ENCODE results near the gene DLL1.

DLL1 gene

DNA sequence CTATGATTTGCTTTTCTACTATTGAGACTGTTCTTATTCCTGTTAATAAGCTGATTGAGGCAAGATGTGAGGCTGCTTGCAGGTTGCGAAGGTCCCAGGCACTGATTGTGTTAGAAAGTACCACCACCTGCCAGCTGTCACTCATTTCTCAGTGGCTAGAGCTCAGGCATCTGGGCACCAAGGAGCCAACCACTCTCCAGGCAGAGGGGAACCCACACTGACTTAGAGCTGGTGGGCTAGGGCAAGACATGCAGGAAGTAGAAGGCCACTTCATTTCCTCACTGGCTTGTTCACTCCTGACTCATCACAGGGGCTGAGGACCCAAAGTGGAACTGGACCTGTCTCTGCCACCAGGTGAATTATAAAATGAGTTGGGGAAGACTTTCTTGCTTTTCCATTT is 7.8 kb upstream of the DLL1 start:
- Histone ChIP-seq H3K27ac (replicated peaks; ENCODE audit: low read length) (peak overlapping the region; percentile 13), H3K27me3 (ENCODE audit: control insufficient read depth in 3 of 3, insufficient read depth in 3 of 3, low read depth in 1 of 3, low read length in 3 of 3) (peaks cover 0 to 18% (median 5%) of the 10 kb centered on the region in 3 experiments), H3K36me3 (replicated peaks in 1 of 2; ENCODE audit: control insufficient read depth in 2 of 2, insufficient read depth in 2 of 2, low read length in 2 of 2) (no peaks in the 10 kb centered on the region), H3K9me3 (replicated peaks in 1 of 2; ENCODE audit: control insufficient read depth in 2 of 2, insufficient read depth in 1 of 2, low read depth in 1 of 2, low read length in 2 of 2) (peaks cover 1 to 19% of the 10 kb centered on the region in 2 donors), H2AFZ (ENCODE audit: low read length) (no peak overlapping the region), H2BK15ac (ENCODE audit: low read length) (peak overlapping the region; percentile 74), H3K23ac (ENCODE audit: low read depth, low read length, poor library complexity) (no peak overlapping the region), H3K9ac (ENCODE audit: low read depth, low read length, poor library complexity) (no peak overlapping the region), H3K4me1 (ENCODE audit: control insufficient read depth in 2 of 2, insufficient read depth in 1 of 2, low read depth in 1 of 2, low read length in 2 of 2) (peaks cover 21 to 34% of the 10 kb centered on the region in 2 donors), H3K4me2 (ENCODE audit: insufficient read depth, low read length, poor library complexity, severe bottlenecking) (no peak overlapping the region), H3K79me1 (ENCODE audit: low read depth, low read length) (peaks cover 3% of the 10 kb centered on the region), H3K4me3 (ENCODE audit: low read length in 2 of 2) (no peak overlapping the region), H2BK5ac (ENCODE audit: low read length) (no peak overlapping the region), H2AK5ac (ENCODE audit: low read depth, low read length) (peak overlapping the region; percentile 53), H3K18ac (ENCODE audit: low read length) (peak overlapping the region; percentile 33), H4K8ac (ENCODE audit: low read depth, low read length) (no peak overlapping the region), H3K14ac (ENCODE audit: low read length) (no peak overlapping the region), H2BK12ac (ENCODE audit: low read length) (peak overlapping the region; percentile 93), H2BK120ac (ENCODE audit: low read depth, low read length) (peak overlapping the region; percentile 56), H3K4ac (ENCODE audit: low read length) (no peak overlapping the region), H4K91ac (ENCODE audit: low read depth, low read length, poor library complexity) (peak overlapping the region; percentile 34)
- no CpG with 5 or more reads among the region's 1 CpG for WGBS, 2 donors (ENCODE audit: extremely low coverage in 2 of 2, insufficient read length in 2 of 2, insufficient replicate concordance in 1 of 2)
- no peak for DNase-seq (ENCODE audit: low spot score)

DNA sequence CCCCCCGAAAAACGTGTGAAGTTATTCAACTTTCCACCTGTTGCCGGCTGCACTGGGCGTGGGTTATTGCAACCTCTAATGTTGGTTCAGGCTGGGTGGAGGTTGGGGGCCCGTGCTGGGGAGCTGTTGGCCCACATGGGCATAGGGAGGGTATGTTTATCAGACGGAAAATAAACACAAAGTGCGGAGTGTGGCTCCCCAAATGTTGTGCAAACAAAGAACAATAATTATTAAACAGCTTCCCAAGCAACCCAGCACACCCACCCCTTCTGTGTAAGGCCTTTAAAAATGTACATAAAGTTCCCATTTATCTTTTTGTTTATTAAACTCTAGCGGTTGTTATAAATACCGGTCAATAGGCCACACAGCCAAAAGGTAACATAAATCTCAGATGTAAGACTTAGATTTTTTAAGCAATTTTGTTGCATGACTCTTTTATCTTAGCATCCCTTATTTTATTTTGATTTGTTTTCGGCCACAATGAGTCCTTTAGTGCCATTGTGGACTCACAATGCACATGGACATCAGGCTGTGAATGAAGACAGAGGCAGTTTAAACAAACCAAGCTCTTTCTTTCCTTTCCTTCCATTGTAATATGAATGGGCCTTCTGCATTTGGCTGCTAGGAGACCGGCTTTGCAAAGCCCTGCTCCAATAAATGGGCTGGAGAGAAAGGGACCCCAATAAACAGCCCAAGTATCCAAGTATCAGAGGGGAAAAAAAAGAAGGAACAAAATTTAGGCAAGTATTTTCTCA is 6.9 kb upstream of the DLL1 start:
- peaks cover 22 to 44% of the 10 kb centered on the region in 2 donors for H3K4me1 ChIP-seq (ENCODE audit: control insufficient read depth in 2 of 2, insufficient read depth in 1 of 2, low read depth in 1 of 2, low read length in 2 of 2)
- peak overlapping the region; percentile 78 for H3K18ac ChIP-seq (ENCODE audit: low read length)
- no peak overlapping the region for H2AFZ ChIP-seq (ENCODE audit: low read length)
- H4K91ac ChIP-seq (ENCODE audit: low read depth, low read length, poor library complexity), result no peak overlapping the region
- peak overlapping the region; percentile 51 for H2AK5ac ChIP-seq (ENCODE audit: low read depth, low read length)
- H2BK12ac ChIP-seq (ENCODE audit: low read length), result no peak overlapping the region
- peak; percentile 48 for DNase-seq (ENCODE audit: low spot score)
- no peak overlapping the region for H2BK5ac ChIP-seq (ENCODE audit: low read length)
- H3K36me3 ChIP-seq (replicated peaks in 1 of 2; ENCODE audit: control insufficient read depth in 2 of 2, insufficient read depth in 2 of 2, low read length in 2 of 2), result no peaks in the 10 kb centered on the region
- peaks cover 1 to 19% of the 10 kb centered on the region in 2 donors for H3K9me3 ChIP-seq (replicated peaks in 1 of 2; ENCODE audit: control insufficient read depth in 2 of 2, insufficient read depth in 1 of 2, low read depth in 1 of 2, low read length in 2 of 2)
- peaks cover 3% of the 10 kb centered on the region for H3K79me1 ChIP-seq (ENCODE audit: low read depth, low read length)
- peak overlapping the region; percentile 89 for H3K27ac ChIP-seq (replicated peaks; ENCODE audit: low read length)
- H3K4ac ChIP-seq (ENCODE audit: low read length), result no peak overlapping the region
- H3K23ac ChIP-seq (ENCODE audit: low read depth, low read length, poor library complexity), result no peak overlapping the region
- no peak overlapping the region for H3K9ac ChIP-seq (ENCODE audit: low read depth, low read length, poor library complexity)
- no peak overlapping the region for H2BK15ac ChIP-seq (ENCODE audit: low read length)
- no CpG with 5 or more reads among the region's 11 CpGs for WGBS, 2 donors (ENCODE audit: extremely low coverage in 2 of 2, insufficient read length in 2 of 2, insufficient replicate concordance in 1 of 2)
- H3K4me2 ChIP-seq (ENCODE audit: insufficient read depth, low read length, poor library complexity, severe bottlenecking), result peak overlapping the region; percentile 96
- no peak overlapping the region for H3K14ac ChIP-seq (ENCODE audit: low read length)
- H4K8ac ChIP-seq (ENCODE audit: low read depth, low read length), result no peak overlapping the region
- peaks cover 0 to 26% (median 5%) of the 10 kb centered on the region in 3 experiments for H3K27me3 ChIP-seq (ENCODE audit: control insufficient read depth in 3 of 3, insufficient read depth in 3 of 3, low read depth in 1 of 3, low read length in 3 of 3)
- peak overlapping the region in 1 of 2 donors; percentile 5 for H3K4me3 ChIP-seq (ENCODE audit: low read length in 2 of 2)
- no peak overlapping the region for H2BK120ac ChIP-seq (ENCODE audit: low read depth, low read length)

DNA sequence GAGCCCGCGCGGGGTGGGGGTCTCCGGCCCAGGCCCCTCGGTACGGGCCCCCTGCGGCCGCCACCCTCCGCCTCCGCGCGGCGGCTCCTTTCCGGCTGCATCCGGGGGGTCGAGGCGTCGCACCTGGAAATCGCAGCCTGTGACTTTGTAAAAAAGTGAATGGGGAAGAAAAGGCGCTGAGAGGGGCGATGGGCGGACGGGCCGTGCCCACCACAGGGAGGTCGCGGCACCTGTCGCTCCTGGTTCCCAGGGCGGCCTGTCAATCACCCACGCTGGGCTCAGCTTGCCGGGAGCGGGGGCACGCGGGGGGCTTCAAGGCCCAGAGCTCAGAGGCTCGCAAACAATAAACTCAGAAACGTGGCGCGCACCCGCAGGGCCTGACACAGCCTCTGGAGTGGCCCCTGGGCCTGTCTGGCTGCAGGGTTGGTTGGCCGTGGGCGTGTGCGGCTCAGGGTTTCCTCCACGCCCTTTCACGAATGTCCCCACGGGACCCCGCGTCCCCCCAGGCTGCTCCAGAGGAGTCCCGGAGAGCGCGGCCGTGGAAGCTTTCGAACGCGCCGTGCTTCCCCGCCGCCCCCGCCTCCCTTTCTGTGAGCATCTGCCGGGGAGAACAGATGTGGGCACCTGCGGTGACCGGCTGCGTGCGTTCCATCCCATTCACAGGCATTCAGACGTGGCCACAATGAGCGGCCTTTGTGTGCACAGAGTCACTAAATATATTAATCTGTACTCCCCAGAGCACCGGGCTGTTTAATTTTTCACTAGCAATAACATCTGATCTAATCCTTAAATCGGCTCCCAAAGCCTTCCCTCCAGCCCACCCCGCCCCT is 6.1 kb upstream of the DLL1 start:
- Histone ChIP-seq H2AFZ (ENCODE audit: low read length) (peak overlapping the region; percentile 93), H3K4ac (ENCODE audit: low read length) (peak overlapping the region; percentile 47), H3K9ac (ENCODE audit: low read depth, low read length, poor library complexity) (peak overlapping the region; percentile 10), H3K18ac (ENCODE audit: low read length) (peak overlapping the region; percentile 99), H3K27me3 (ENCODE audit: control insufficient read depth in 3 of 3, insufficient read depth in 3 of 3, low read depth in 1 of 3, low read length in 3 of 3) (peaks cover 0 to 34% (median 5%) of the 10 kb centered on the region in 3 experiments), H2BK120ac (ENCODE audit: low read depth, low read length) (peak overlapping the region; percentile 93), H3K14ac (ENCODE audit: low read length) (no peak overlapping the region), H3K27ac (replicated peaks; ENCODE audit: low read length) (peak overlapping the region; percentile 89), H2AK5ac (ENCODE audit: low read depth, low read length) (peak overlapping the region; percentile 62), H4K91ac (ENCODE audit: low read depth, low read length, poor library complexity) (peak overlapping the region; percentile 62), H2BK12ac (ENCODE audit: low read length) (peak overlapping the region; percentile 80), H2BK5ac (ENCODE audit: low read length) (peak overlapping the region; percentile 91), H3K9me3 (replicated peaks in 1 of 2; ENCODE audit: control insufficient read depth in 2 of 2, insufficient read depth in 1 of 2, low read depth in 1 of 2, low read length in 2 of 2) (peaks cover 1 to 14% of the 10 kb centered on the region in 2 donors), H2BK15ac (ENCODE audit: low read length) (peak overlapping the region; percentile 49), H3K4me1 (ENCODE audit: control insufficient read depth in 2 of 2, insufficient read depth in 1 of 2, low read depth in 1 of 2, low read length in 2 of 2) (peaks cover 29 to 52% of the 10 kb centered on the region in 2 donors), H3K79me1 (ENCODE audit: low read depth, low read length) (peaks cover 3% of the 10 kb centered on the region), H3K36me3 (replicated peaks in 1 of 2; ENCODE audit: control insufficient read depth in 2 of 2, insufficient read depth in 2 of 2, low read length in 2 of 2) (no peaks in the 10 kb centered on the region), H4K8ac (ENCODE audit: low read depth, low read length) (no peak overlapping the region), H3K4me3 (ENCODE audit: low read length in 2 of 2) (peak overlapping the region; percentile 33 to 46), H3K4me2 (ENCODE audit: insufficient read depth, low read length, poor library complexity, severe bottlenecking) (peak overlapping the region; percentile 96), H3K23ac (ENCODE audit: low read depth, low read length, poor library complexity) (peak overlapping the region; percentile 9)
- DNase-seq (ENCODE audit: low spot score), result peak; percentile 74
- WGBS, 2 donors (ENCODE audit: extremely low coverage in 2 of 2, insufficient read length in 2 of 2, insufficient replicate concordance in 1 of 2), result no CpG with 5 or more reads among the region's 67 CpGs

DNA sequence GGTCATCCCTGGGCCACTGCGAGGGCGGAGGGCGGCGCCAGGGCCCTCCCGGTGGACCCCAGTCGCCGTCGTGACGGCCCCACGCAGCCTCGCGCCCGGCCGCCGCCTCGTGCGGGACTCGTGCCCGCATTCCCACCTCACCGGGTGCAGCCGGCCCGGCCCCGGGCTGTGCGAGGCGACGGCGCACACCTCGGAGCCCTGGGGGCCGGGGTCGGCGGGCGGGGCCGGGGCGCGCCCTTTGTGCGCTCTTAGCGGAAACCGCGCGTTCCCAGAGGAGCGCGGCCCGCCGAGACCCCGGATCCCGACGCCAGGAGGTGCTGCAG is 5.5 kb upstream of the DLL1 start:
- H2AFZ ChIP-seq (ENCODE audit: low read length), result peak overlapping the region; percentile 93
- no peak overlapping the region for H3K23ac ChIP-seq (ENCODE audit: low read depth, low read length, poor library complexity)
- H2BK15ac ChIP-seq (ENCODE audit: low read length), result peak overlapping the region; percentile 99
- peaks cover 1 to 11% of the 10 kb centered on the region in 2 donors for H3K9me3 ChIP-seq (replicated peaks in 1 of 2; ENCODE audit: control insufficient read depth in 2 of 2, insufficient read depth in 1 of 2, low read depth in 1 of 2, low read length in 2 of 2)
- peak overlapping the region; percentile 93 for H2BK120ac ChIP-seq (ENCODE audit: low read depth, low read length)
- H3K36me3 ChIP-seq (replicated peaks in 1 of 2; ENCODE audit: control insufficient read depth in 2 of 2, insufficient read depth in 2 of 2, low read length in 2 of 2), result no peaks in the 10 kb centered on the region
- peaks cover 29 to 54% of the 10 kb centered on the region in 2 donors for H3K4me1 ChIP-seq (ENCODE audit: control insufficient read depth in 2 of 2, insufficient read depth in 1 of 2, low read depth in 1 of 2, low read length in 2 of 2)
- H3K14ac ChIP-seq (ENCODE audit: low read length), result no peak overlapping the region
- H2BK5ac ChIP-seq (ENCODE audit: low read length), result peak overlapping the region; percentile 91
- peak overlapping the region; percentile 99 for H3K18ac ChIP-seq (ENCODE audit: low read length)
- H2BK12ac ChIP-seq (ENCODE audit: low read length), result peak overlapping the region; percentile 85
- peak overlapping the region; percentile 66 for H4K91ac ChIP-seq (ENCODE audit: low read depth, low read length, poor library complexity)
- H3K9ac ChIP-seq (ENCODE audit: low read depth, low read length, poor library complexity), result peak overlapping the region; percentile 78
- H3K27me3 ChIP-seq (ENCODE audit: control insufficient read depth in 3 of 3, insufficient read depth in 3 of 3, low read depth in 1 of 3, low read length in 3 of 3), result peaks cover 0 to 34% (median 5%) of the 10 kb centered on the region in 3 experiments
- peak overlapping the region; percentile 89 for H3K27ac ChIP-seq (replicated peaks; ENCODE audit: low read length)
- H4K8ac ChIP-seq (ENCODE audit: low read depth, low read length), result no peak overlapping the region
- peak overlapping the region; percentile 10 for H3K4ac ChIP-seq (ENCODE audit: low read length)
- WGBS, 2 donors (ENCODE audit: extremely low coverage in 2 of 2, insufficient read length in 2 of 2, insufficient replicate concordance in 1 of 2), result no CpG with 5 or more reads among the region's 47 CpGs
- no peak for DNase-seq (ENCODE audit: low spot score)
- H3K4me3 ChIP-seq (ENCODE audit: low read length in 2 of 2), result peak overlapping the region; percentile 46 to 74
- H3K79me1 ChIP-seq (ENCODE audit: low read depth, low read length), result peaks cover 3% of the 10 kb centered on the region
- H3K4me2 ChIP-seq (ENCODE audit: insufficient read depth, low read length, poor library complexity, severe bottlenecking), result peak overlapping the region; percentile 96
- peak overlapping the region; percentile 94 for H2AK5ac ChIP-seq (ENCODE audit: low read depth, low read length)
